GM19467 (cell line): ENCODE data around the gene EVA1A.

Experiments
- ATAC-seq: cut with Tn5 transposase; IDR thresholded peaks from one replicate; pipeline ENCODE4 v1.9.1; 2021; ENCODE audit warnings: mild to moderate bottlenecking, moderate library complexity; ENCODE audit not compliant: unreplicated experiment

Gene EVA1A

GRCh38 chr2:75564026-75564688, 3.4 kb upstream of the EVA1A start:
- ATAC-seq, result no peak

GRCh38 chr2:75563591-75563990, 2.9 kb upstream of the EVA1A start:
- ATAC-seq, result no peak

- ATAC-seq, result no peak
Observed at GRCh38 chr2:75562513-75562864, 1.8 kb upstream of the EVA1A start.

- ATAC-seq, result no peak
Observed at GRCh38 chr2:75561566-75562512, 1.1 kb upstream of the EVA1A start.

GRCh38 chr2:75560022-75560767, 544 bp downstream of the EVA1A start:
- no peak for ATAC-seq

- no peak for ATAC-seq
Observed at GRCh38 chr2:75559680-75560021, 1.1 kb downstream of the EVA1A start.

GRCh38 chr2:75558786-75559679, 1.7 kb downstream of the EVA1A start:
- ATAC-seq, result no peak

- no peak for ATAC-seq
Observed at GRCh38 chr2:75558136-75558535, 2.6 kb downstream of the EVA1A start.

- no peak for ATAC-seq
Observed at GRCh38 chr2:75557474-75558133, 3.1 kb downstream of the EVA1A start.

- no peak for ATAC-seq
Observed at GRCh38 chr2:75556679-75557366, 3.9 kb downstream of the EVA1A start.

- ATAC-seq, result no peak
Observed at GRCh38 chr2:75555701-75556100, 5.0 kb downstream of the EVA1A start.

GRCh38 chr2:75553935-75554531, 6.7 kb downstream of the EVA1A start:
- no peak for ATAC-seq

- no peak for ATAC-seq
Observed at GRCh38 chr2:75552222-75552621, 8.5 kb downstream of the EVA1A start.

GRCh38 chr2:75551434-75551833, 9.3 kb downstream of the EVA1A start:
- ATAC-seq, result no peak

GRCh38 chr2:75549401-75550253, 11.1 kb downstream of the EVA1A start:
- ATAC-seq, result no peak

GRCh38 chr2:75548036-75548573, 12.6 kb downstream of the EVA1A start:
- ATAC-seq, result no peak

GRCh38 chr2:75547345-75548035, 13.2 kb downstream of the EVA1A start:
- no peak for ATAC-seq
